Stimulated activated CD4-positive, alpha-beta T cell treated with anti-CD3 and anti-CD28 coated beads, Interleukin-4, amount 100 ng/mL, for 4 hours (primary cell): Measurements from ENCODE around the gene UROC1.

Experiments
- DNase-seq, 2 experiments: peaks; one replicate each; pipeline ENCODE4 v3.0.0-alpha.2; 2020

The UROC1 gene

DNA sequence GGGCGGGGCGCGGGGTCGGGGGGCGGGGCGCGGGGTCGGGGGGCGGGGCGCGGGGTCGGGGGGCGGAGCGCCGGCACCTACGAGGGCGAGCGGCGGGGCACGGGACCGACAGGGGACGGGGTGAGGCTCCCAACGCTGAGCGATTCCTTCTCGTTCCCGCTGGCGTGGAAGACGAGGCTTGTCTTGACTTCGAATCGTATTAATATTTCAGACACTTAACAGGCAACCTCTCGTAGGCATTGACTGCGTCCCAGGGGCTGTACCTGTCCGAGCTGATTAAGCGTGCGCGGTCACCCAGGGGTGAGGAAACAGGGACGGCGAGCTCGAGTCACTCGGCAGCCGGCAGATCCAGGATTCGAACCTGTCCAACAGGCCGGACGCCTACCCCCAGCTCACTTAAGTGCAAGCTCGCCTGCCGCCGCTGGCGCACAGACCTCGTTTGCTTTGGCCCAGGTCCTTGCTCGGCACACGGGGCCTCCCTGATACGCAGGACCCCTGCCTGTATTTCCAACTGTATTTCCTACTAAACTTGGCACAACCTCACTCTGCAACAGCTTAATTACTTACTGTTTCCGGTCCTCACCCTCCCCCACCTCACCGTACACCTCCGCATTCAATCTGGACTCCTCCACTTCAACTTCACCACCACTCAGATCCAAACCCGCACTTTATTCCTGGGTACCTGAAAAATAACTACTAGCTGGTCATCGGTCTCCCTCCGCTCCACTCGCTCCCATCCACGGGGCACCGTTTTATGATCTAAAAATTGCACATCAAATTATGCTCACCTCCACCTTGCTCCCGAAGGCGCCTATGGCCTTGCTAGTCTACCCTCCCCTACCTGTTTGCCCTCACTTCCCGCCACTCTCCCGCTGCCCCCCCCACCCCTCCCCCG is 41.2 kb downstream of the UROC1 start:
- DNase-seq: no peak

DNA sequence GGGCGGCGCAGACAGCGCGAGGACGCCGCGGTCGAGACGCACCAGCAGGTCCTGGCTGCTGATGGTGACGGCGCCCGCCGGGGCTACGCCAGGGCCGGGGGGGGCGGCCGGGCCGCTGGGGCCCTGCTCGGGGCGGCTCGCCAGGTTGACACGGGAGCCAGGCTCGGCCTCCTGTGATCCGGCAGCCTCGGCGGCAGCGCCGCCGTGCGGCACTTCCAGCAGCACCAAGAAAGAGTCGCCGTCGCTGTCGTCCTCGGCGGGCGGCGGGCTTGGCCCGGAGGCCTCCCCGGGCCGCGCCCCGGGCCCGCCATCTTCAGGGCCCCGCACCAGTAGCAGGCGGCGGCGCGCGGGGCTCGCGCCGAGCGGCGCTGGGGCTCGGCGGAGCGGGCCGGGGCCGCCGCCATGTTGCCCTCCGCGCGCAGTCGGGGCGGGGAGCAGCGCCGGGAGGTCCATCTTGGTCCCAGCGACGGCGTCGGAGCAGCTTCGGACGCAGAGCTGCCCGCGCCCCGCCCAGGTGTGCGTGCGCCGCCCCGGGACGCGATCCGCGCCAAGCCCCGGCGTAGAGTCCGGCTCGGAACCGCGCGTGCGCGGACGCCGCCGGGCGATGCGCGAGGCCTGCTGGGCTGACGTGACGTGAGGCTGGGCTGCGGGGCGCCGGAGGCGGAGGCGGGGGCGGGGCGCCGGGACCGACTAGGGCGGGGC is 42.0 kb downstream of the UROC1 start, which contains the start of gene ZXDC:
TSS of gene ZXDC (minus strand) at position 479 of the 702 bp plus-strand sequence. CDS start at position 453, 26 bp downstream.
- peak; percentile 92 to 95 for DNase-seq

GRCh38 chr3:126474498-126475412 is 42.8 kb downstream of the UROC1 start:
- DNase-seq: peak; percentile 35 to 44

DNA sequence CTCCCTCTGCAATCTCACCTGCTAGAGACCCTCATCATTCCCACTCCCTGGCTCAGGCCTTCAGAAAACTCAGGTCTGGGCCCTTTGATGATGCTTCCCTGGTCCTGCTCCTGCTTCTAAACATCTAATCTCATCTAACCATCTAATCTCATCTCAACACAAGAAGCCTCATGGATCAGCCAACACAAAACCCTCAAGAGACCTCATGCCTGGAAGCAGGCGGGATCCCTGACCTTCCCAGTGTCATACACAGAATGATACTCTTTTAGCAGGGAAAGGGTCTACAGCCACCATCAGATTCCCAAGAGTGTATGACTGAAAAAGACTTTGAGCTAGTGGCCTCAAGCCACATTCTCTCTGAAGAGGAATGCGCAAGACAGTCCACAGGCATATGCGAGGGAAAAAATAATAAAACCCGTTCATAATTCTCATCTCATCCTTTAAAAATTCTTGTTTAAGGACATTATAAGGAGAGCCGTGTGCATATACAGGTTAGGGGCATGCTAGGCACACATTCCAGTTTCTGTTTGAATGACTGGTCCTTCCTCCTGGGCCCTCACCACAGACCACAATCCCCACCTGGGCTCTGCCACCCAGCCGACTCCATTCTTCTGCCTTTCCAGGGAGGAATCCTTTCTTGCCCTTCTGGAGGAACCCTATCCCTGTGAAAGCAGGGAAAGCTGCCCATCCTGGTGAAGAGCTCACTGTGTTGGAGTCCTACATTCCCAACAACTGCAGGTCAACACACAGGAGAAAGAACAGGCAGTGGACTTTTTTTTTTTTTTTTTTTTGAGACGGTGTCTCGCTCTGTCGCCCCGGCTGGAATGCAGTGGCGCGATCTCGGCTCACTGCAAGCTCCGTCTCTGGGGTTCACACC is 44.0 kb downstream of the UROC1 start:
- DNase-seq: no peak

- DNase-seq: peak in 1 of 2 experiments; percentile 20
Measured at GRCh38 chr3:126472277-126473006, 45.1 kb downstream of the UROC1 start.

DNA sequence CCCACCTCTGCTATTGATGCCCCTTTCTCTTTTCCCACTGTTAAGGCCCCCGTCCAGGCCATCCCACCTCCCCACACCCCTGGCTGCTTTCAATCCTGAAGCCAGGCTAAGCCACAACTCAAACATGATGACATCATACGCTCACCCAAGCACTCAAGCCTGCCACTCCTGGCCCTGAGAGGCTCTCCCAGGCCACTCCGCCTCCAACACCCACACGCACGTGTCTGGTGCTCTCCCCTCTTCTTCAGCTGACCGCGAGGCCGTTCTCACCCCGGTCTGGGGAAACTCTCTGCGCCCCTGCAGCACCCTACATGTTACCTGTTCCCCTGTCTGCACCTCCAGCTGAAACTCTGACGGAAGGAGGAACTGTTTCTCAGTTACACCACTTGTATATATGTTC is 48.1 kb downstream of the UROC1 start:
- no peak for DNase-seq

- DNase-seq: no peak
Measured at GRCh38 chr3:126468028-126468891, 49.3 kb downstream of the UROC1 start.

- DNase-seq: no peak
Measured at GRCh38 chr3:126467611-126467955, 50.0 kb downstream of the UROC1 start.

GRCh38 chr3:126466886-126467610 is 50.5 kb downstream of the UROC1 start:
- no peak for DNase-seq

DNA sequence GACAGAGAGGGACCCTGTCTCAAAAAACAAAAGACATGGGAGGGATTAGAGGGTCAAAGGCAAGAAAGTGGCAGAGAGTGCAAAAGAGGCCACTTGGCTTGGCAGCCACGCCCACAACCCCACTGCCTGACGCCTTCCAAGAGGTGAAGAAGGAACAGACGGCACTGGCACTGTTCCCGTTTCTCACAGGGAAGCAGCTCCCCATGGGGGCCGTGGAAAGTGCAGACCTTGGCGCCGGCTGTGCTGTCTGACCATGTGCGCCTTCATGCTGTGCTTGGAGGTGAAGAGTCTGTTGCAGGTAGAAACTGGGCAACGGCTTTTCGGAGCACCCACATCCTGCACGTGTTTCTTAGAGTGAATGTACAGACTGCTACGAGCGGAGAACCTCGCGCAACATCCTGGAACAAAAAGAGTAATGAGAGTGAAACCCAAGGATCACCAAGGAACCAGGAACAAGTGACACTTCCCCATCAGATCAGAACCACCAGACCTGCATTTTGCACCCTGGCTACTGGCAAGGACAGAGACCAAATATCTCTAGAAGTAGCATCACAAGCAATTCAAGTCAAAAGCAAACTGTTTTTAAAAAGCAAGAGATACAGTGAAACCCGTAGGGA is 51.5 kb downstream of the UROC1 start:
- no peak for DNase-seq

DNA sequence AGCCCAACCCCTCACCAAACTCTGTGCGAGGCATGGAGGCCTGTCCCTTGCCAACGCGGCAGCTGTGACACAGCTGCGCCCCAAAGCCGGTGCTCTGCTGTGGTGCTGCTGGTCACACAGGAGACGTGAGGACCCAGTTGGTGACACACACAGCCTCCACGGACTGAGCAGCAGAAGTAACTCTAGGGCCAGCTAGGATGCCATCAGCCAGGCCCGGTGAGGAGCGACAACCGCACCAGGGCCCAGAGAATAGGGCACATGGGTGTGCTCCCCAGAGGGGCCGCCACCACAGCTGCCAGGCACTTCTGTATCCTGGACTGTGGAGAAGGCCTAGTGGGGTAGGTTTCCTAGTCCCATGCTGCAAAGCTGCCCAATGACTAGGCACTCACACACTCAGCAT is 52.6 kb downstream of the UROC1 start:
- DNase-seq: no peak

- no peak for DNase-seq
Measured at GRCh38 chr3:126464494-126464893, 53.1 kb downstream of the UROC1 start.

DNA sequence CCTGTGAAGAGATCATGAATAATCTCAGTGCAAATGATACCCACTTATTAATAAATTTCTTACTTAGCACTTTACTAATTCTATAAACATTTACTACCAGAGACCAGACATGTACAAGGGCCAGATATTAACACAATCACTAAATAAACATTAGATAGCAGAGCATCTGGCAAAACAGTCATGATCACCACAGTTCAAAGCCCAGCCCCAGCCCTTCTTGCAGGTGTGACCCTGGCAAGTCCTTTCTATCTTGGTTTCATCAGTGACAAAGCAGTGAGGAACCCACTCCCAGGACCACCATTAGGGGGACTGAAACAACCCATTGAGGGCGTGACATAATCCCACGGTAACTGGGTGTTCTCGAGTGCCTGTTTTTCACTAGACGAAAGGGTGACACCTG is 53.5 kb downstream of the UROC1 start:
- no peak for DNase-seq

- no peak for DNase-seq
Measured at GRCh38 chr3:126463521-126463920, 54.1 kb downstream of the UROC1 start.

GRCh38 chr3:126461450-126462070 is 56.0 kb downstream of the UROC1 start:
- no peak for DNase-seq

DNA sequence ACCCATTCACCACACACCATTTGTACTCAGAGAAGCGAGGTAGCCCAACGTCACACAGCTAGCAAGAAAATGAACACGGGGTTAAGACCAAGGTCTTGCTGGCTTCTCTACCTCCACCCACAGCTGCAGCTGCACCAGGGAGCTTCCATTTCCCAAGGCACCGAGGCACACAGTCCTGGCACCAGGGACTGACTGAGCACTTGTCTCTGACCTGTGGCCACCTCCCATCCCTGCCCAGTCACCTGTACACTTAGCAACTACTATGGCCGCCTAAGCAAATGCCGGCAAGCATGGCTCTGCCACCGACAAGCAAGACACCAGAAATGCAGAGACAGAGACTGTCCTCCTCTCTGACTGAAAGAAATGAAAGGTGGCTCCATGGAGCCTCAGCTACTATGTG is 57.2 kb downstream of the UROC1 start:
- no peak for DNase-seq

DNA sequence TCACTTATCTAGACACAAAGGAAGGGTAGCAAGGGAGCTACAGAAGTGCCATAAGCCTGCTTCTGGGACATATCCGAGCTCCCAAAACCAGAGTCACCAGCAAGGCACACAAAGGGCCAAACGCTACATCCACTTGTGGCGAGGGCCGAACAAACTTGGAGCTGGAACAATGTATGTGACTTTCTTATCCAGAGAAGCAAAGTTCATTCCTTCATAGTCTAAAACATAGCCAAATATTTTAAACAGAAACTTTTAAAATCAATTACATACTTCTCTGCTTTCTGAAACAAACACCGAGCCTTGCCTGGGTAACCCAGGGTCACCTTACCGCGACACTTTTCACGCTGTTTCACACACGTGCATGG is 57.8 kb downstream of the UROC1 start:
- DNase-seq: no peak

DNA sequence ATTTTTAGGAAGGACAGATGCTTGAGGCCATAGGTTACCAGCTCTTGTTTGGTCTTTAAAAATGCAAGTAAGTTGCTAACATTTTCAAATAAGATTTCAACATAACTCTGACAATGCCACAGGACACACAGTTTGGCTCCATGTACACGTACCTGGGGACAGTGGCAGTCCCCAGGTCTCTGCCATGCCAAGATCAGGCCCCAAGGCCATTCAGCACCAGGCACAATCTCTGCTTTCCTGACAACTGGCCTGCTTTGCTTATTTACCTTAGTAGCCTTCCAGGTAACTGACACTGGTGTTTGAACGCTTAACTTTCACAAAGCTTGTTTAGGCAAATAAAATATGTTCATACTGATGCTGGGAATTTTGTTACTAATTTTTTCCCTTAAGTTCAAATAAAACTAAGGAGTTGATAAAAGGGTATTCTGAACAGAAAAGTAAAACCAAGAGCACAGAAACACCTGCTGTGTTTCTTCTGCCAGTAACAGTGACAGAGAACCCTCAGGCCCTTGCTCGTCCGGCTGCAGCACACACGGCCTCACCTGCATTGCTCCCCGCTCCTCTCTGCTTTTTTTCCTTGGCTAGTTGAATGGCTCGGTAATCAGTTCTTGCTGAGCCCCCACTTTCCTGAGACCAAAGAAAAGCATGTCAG is 58.3 kb downstream of the UROC1 start:
- DNase-seq: no peak
